Lung (tissue), 12 donors: ENCODE data around the gene OS9. TPM values are rescaled to one million over a fixed set of nuclear protein-coding genes. Genes with fewer than 3 reads are reported as not detected.

Experiments used
- ATAC-seq: fragments of 200-7000 bp; cut with Tn5 transposase; one replicate; pipeline ENCODE4 v1.9.1; 2020; ENCODE audit warnings: moderate number of reproducible peaks; ENCODE audit not compliant: insufficient read depth, low FRiP score
- DNase-seq, 3 donors: peaks; one replicate each; pipeline ENCODE4 v3.0.0-alpha.2; 2013 to 2017
- H3K27ac ChIP-seq, 2 donors: one replicate each; pipeline ENCODE4 v1.5.1; 2013; ENCODE audit warnings: mild to moderate bottlenecking in 2 of 2, moderate library complexity in 2 of 2, control low read depth in 1 of 2, inconsistent platforms in 1 of 2, low read depth in 1 of 2, low read length in 1 of 2
- H3K27me3 ChIP-seq, 3 donors: one replicate each; pipeline ENCODE4 v1.5.1; 2013; ENCODE audit warnings: low read length in 2 of 3; ENCODE audit not compliant: control insufficient read depth in 3 of 3, insufficient read depth in 3 of 3
- H3K36me3 ChIP-seq, 4 donors: one replicate each; pipeline ENCODE4 v1.5.1; 2013; ENCODE audit warnings: low read length in 4 of 4, mild to moderate bottlenecking in 1 of 4, moderate library complexity in 1 of 4; ENCODE audit not compliant: control insufficient read depth in 4 of 4, insufficient read depth in 4 of 4
- H3K4me1 ChIP-seq, 5 donors: one replicate each; pipeline ENCODE4 v1.5.1; 2013; ENCODE audit warnings: low read length in 5 of 5, mild to moderate bottlenecking in 2 of 5, moderate library complexity in 1 of 5; ENCODE audit not compliant: control insufficient read depth in 5 of 5, insufficient read depth in 5 of 5
- H3K4me3 ChIP-seq: one replicate; pipeline ENCODE4 v1.5.1; 2013; ENCODE audit warnings: mild to moderate bottlenecking, control low read depth, moderate library complexity
- H3K9ac ChIP-seq, 2 donors: one replicate each; pipeline ENCODE4 v1.5.1; 2013; ENCODE audit warnings: low read length in 2 of 2, control low read depth in 1 of 2; ENCODE audit not compliant: insufficient read depth in 1 of 2
- H3K9me3 ChIP-seq, 4 donors: one replicate each; pipeline ENCODE4 v1.5.1; 2013; ENCODE audit warnings: low read length in 3 of 4, mild to moderate bottlenecking in 1 of 4, moderate library complexity in 1 of 4; ENCODE audit not compliant: control insufficient read depth in 4 of 4, insufficient read depth in 3 of 4
- CTCF ChIP-seq: IDR thresholded peaks from 2 replicates; pipeline ENCODE4 v1.5.1; 2012; ENCODE audit warnings: mild to moderate bottlenecking; ENCODE audit errors: control extremely low read depth, extremely low read depth
- WGBS, 2 donors: extraction: QIAGEN DNeasy Blood & Tissue Kit; methylation state at CpG; one replicate each; pipeline ENCODE4 v1.1.7; 2013; 5-methylcytosine and 5-hydroxymethylcytosine counted together
- polyA plus RNA-seq, 2 donors: library from polyadenylated mRNA; stranded (reverse); fragments of 200-250 nt; gene quantifications; one replicate each; pipeline ENCODE4 v1.2.1, GENCODE V29; 2013
- total RNA-seq, 2 donors: library from RNA; depleted of rRNA in 1 of 2; stranded (reverse); fragments of >200 nt in 1 of 2; gene quantifications; one replicate each; pipeline ENCODE4 v1.2.1, GENCODE V29; 2014 to 2021
- donor health status: control.
- donor health status: control.
- donor health status: Bipolar disorder and iron deficiency.
- donor health status: healthy.
- donor health status: DM: yes; HTN: yes; CAD: no.

OS9 gene
- total and polyA plus RNA-seq, 4 donors, result 144 to 356 (median 249) TPM

- no peaks in the 10 kb centered on the region for H3K27me3 ChIP-seq
- H3K4me3 ChIP-seq, result no peak overlapping the region
- H3K27ac ChIP-seq, result no peak overlapping the region
- H3K9me3 ChIP-seq, result peaks cover 0 to 2% (median 0%) of the 10 kb centered on the region in 4 donors
- ATAC-seq (no peak), DNase-seq (no peak)
- peaks cover 29 to 56% (median 33%) of the 10 kb centered on the region in 4 donors for H3K36me3 ChIP-seq
- TF ChIP-seq CTCF, result no peak
- WGBS, 2 donors, result 94 to 96% methylated on average over 4 of the region's 4 CpGs
- H3K9ac ChIP-seq, result no peak overlapping the region
- no peaks in the 10 kb centered on the region for H3K4me1 ChIP-seq
Measured at GRCh38 chr12:57716305-57716704, 22.4 kb downstream of the OS9 start.

- no peaks in the 10 kb centered on the region for H3K27me3 ChIP-seq
- H3K9me3 ChIP-seq, result peaks cover 0 to 2% (median 0%) of the 10 kb centered on the region in 4 donors
- TF ChIP-seq CTCF, result no peak
- 98 to 100% methylated on average over 5 of the region's 5 CpGs for WGBS, 2 donors
- H3K27ac ChIP-seq, result no peak overlapping the region
- no peak overlapping the region for H3K9ac ChIP-seq
- no peak for DNase-seq
- H3K4me1 ChIP-seq, result no peaks in the 10 kb centered on the region
- ATAC-seq, result no peak
- H3K4me3 ChIP-seq, result no peak overlapping the region
- peaks cover 30 to 60% (median 31%) of the 10 kb centered on the region in 4 donors for H3K36me3 ChIP-seq
Measured at GRCh38 chr12:57717131-57717530, 23.2 kb downstream of the OS9 start.

- Histone ChIP-seq H3K27ac (no peak overlapping the region), H3K4me1 (peaks cover 0 to 4% (median 0%) of the 10 kb centered on the region in 5 donors), H3K36me3 (peaks cover 28 to 60% (median 31%) of the 10 kb centered on the region in 4 donors), H3K27me3 (no peaks in the 10 kb centered on the region), H3K9me3 (peaks cover 0 to 2% (median 0%) of the 10 kb centered on the region in 4 donors), H3K9ac (no peak overlapping the region), H3K4me3 (no peak overlapping the region)
- TF ChIP-seq CTCF, result no peak
- WGBS, 2 donors, result 96 to 97% methylated on average over 22 of the region's 22 CpGs
- DNase-seq (no peak), ATAC-seq (no peak)
Measured at GRCh38 chr12:57717846-57718640, 24.1 kb downstream of the OS9 start.
